HUES64 (cell line): Measurements from ENCODE around the gene DNM3.

Experiments
- H3K27ac ChIP-seq: 2 replicates; pipeline ENCODE4 v1.7.0; 2013; ENCODE audit warnings: low read depth, low read length, inconsistent platforms
- H3K27me3 ChIP-seq: 2 replicates; pipeline ENCODE4 v1.6.1; 2013; ENCODE audit warnings: mild to moderate bottlenecking, low read length; ENCODE audit not compliant: insufficient read depth
- H3K36me3 ChIP-seq: 2 replicates; pipeline ENCODE4 v1.6.1; 2013; ENCODE audit warnings: mild to moderate bottlenecking, low read length; ENCODE audit not compliant: insufficient read depth
- H3K4me1 ChIP-seq: 2 replicates; pipeline ENCODE4 v1.6.1; 2013; ENCODE audit warnings: mild to moderate bottlenecking, low read length, moderate library complexity; ENCODE audit not compliant: insufficient read depth
- H3K4me3 ChIP-seq: 2 replicates; pipeline ENCODE4 v1.5.1; 2013; ENCODE audit warnings: mild to moderate bottlenecking, low read length, moderate library complexity
- H3K9ac ChIP-seq: 2 replicates; pipeline ENCODE4 v1.6.1; 2013; ENCODE audit warnings: mild to moderate bottlenecking, low read depth, low read length
- H3K9me3 ChIP-seq: 2 replicates; pipeline ENCODE4 v1.6.1; 2013; ENCODE audit warnings: low read depth, low read length; ENCODE audit not compliant: insufficient read depth
- WGBS: fragments of 150-250, 120-280 bp; methylation state at CpG from one replicate; pipeline ENCODE4 v1.1.7; 2013; ENCODE audit warnings: missing lambda C conversion rate; 5-methylcytosine and 5-hydroxymethylcytosine counted together

Gene DNM3

DNA sequence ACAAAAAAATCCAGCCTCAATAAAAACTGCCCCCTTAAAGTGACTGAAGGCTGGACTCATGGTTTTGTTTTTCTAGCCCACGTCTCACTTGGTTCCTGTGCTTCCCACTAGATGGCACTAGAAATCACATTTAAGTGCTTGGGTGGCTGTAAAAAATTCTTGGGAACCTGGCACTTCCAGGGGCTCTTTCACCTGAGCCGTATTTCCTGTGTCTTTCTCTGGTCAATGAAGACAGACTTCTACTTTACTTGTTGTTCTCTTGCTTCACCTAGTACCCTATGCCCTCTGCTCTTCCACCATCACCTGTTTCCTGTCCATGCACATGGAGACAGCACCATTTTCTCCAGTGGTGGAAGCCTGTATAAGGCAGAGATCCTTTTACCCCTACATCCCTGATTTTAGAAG is 39.8 kb upstream of the DNM3 start:
- Histone ChIP-seq H3K4me3 (no peak overlapping the region), H3K9ac (no peak overlapping the region), H3K9me3 (no peaks in the 10 kb centered on the region), H3K36me3 (peaks cover 17% of the 10 kb centered on the region), H3K27me3 (no peaks in the 10 kb centered on the region), H3K27ac (no peak overlapping the region), H3K4me1 (peaks cover 11% of the 10 kb centered on the region; the same call in 1 of the 2 replicates)
- WGBS: 12% methylated on average over 2 of the region's 2 CpGs

DNA sequence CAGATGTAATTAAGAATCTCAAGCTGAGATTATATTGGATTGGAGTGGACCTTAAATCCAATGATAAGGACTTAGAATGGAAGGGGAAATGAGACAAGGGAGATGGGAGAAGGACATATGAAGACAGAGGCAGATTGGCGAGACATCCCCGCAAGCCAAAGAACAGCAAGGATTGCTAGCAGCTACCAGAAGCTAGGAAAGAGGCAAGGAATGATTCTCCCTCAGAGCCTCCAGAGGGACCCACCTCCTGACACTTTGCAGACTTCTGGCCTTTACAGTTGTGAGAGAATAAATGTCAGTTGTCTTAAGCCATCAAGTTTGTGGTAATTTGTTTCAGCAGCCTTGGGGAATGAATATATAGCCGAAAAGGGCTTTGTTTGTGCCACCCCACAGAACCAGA is 39.1 kb upstream of the DNM3 start:
- WGBS: 86% methylated on average over 3 of the region's 3 CpGs

DNA sequence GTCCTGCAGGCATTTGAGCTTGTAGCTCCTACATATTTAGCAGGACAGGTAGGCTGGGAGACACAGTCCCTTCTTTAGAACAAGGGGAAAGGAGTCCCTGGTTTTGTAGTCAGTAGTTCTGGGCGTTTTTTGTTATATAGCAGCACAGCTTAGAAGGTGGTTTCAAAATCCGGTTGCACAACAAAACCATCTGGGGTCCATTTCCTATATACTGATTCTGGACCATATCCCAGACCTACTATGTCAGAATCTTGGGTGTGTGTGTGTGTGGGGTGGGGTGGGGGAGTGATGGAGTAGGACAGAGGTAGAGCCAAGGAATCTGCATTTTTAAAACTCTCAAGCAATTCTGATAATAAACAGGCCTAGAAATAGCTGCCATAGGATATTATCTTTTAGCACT is 38.3 kb upstream of the DNM3 start:
- Histone ChIP-seq H3K9ac (no peak overlapping the region), H3K27me3 (no peaks in the 10 kb centered on the region), H3K9me3 (no peaks in the 10 kb centered on the region), H3K4me1 (peaks cover 11% of the 10 kb centered on the region; the same call in 1 of the 2 replicates), H3K27ac (no peak overlapping the region), H3K4me3 (no peak overlapping the region), H3K36me3 (peaks cover 2% of the 10 kb centered on the region; the same call in 1 of the 2 replicates)
- 92% methylated on average over 2 of the region's 2 CpGs for WGBS

More for the DNA sequence above, 39.1 kb upstream of the DNM3 start:
- Histone ChIP-seq H3K27ac (no peak overlapping the region), H3K27me3 (no peaks in the 10 kb centered on the region), H3K4me3 (no peak overlapping the region), H3K9ac (no peak overlapping the region), H3K36me3 (peaks cover 10% of the 10 kb centered on the region), H3K4me1 (peaks cover 11% of the 10 kb centered on the region; the same call in 1 of the 2 replicates), H3K9me3 (no peaks in the 10 kb centered on the region)

DNA sequence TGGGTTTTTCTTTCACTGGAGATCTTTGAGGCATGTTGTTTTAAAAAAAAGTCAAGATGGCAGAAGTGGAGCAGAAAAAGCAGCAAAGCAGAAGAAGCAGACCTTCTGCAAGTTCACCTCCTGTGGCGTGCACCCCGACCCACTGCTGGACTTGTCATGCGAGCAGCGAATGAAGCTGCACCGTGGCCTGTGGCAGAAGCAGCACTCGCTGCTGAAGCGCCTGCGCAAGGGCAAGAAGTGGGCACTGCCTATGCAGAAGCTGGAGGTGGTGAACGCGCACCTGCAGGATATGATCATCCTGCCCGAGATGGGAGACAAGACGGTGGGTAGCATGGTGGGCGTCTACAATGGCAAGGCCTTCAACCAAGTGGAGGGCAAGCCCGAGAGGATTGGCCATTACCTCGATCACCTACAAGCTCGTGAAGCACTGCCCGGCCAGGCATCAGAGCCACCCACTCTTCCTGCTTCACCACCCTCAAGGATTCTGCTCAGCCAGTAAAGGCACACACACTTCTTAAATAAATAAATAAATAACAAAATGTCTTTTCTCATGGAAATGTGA is 37.8 kb upstream of the DNM3 start:
- Histone ChIP-seq H3K9me3 (no peaks in the 10 kb centered on the region), H3K36me3 (no peaks in the 10 kb centered on the region), H3K27ac (no peak overlapping the region), H3K4me3 (no peak overlapping the region), H3K4me1 (peaks cover 11% of the 10 kb centered on the region; the same call in 1 of the 2 replicates), H3K27me3 (no peaks in the 10 kb centered on the region), H3K9ac (no peak overlapping the region)
- 95% methylated on average over 17 of the region's 17 CpGs for WGBS

DNA sequence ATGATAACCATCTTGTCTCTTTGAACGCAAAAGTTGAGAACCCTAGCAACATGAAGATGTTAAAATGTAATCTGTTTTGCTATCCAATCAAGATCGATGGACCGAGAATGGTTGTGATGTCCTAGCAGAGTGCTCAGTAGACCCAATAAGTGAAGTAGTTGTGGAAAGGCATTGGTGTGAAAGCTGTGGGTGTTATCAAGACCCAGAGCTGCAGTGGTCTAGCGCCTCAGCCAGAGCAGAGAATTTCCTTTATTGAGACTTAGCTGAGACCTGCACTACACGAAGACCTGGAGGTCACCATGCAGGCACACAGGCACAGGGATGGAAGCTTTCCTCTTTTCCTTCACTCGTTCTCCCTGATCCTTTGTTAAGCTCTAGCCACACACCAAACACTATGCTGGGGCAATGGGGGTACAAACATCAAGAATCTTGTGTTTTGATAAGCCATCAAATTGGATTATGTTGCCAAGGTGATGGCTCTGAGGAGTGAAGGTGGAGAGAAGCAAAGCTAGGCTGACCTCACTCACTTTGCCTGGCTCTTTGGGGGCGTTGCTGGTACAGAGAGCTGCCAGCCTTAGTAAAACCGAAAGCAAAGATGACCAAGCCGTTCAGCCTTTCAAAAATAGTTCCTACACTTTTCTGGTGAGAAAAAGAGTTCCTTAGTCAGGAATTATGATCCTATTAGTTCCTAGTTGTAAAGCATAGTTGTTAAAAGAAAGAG is 35.7 kb upstream of the DNM3 start:
- H3K4me3 ChIP-seq: no peak overlapping the region
- 93% methylated on average over 8 of the region's 9 CpGs for WGBS
- no peak overlapping the region for H3K27ac ChIP-seq
- H3K9ac ChIP-seq: no peak overlapping the region
- H3K36me3 ChIP-seq: no peaks in the 10 kb centered on the region
- H3K4me1 ChIP-seq: peaks cover 11% of the 10 kb centered on the region; the same call in 1 of the 2 replicates
- H3K27me3 ChIP-seq: no peaks in the 10 kb centered on the region
- H3K9me3 ChIP-seq: no peaks in the 10 kb centered on the region

DNA sequence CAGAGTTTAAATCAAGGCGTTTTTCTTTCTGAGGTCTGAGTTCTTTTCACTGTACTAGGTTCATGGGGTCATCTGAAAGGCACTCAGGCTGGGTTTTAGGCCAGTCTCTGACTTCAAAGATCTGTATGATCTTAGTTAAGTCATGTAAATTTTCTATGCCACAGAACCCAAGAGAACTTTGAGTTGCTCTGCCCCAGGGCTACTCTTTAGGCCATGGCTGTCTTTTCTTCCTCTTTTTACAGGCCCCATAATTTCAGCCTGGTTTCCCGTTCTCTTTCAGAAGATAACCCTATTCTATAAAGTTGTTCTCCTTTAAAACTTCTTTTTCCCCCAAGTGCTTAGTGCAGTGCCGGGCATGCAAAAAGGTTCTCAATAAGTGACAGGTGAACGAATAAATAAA is 33.7 kb upstream of the DNM3 start:
- Histone ChIP-seq H3K27me3 (no peaks in the 10 kb centered on the region), H3K9ac (no peak overlapping the region), H3K4me3 (no peak overlapping the region), H3K4me1 (peaks cover under 1% of the 10 kb centered on the region; the same call in 1 of the 2 replicates), H3K36me3 (no peaks in the 10 kb centered on the region), H3K27ac (no peak overlapping the region), H3K9me3 (no peaks in the 10 kb centered on the region)
- 86% methylated on average over 4 of the region's 4 CpGs for WGBS

DNA sequence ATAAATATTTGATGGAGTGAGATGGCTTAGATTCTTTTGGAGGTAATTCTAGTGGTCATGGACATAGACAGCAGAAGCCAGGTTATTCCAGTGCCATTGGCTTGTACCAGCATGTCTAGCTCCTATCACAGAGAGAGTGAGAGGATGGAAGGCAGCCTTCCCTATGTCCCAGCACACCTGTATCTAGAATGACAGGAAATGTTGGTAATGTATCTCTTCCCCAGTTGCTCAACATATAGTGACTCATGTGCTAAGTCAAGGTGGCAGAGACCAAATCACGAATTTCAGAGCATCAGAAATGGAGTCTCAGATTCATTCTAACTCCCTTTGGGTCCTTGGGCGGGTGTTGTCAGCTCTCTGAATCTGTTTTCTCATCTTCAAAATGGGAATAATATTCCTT is 31.5 kb upstream of the DNM3 start:
- no peaks in the 10 kb centered on the region for H3K4me1 ChIP-seq
- H3K9ac ChIP-seq: no peak overlapping the region
- WGBS: 80% methylated on average over 2 of the region's 2 CpGs
- no peak overlapping the region for H3K27ac ChIP-seq
- no peak overlapping the region for H3K4me3 ChIP-seq
- no peaks in the 10 kb centered on the region for H3K36me3 ChIP-seq
- no peaks in the 10 kb centered on the region for H3K9me3 ChIP-seq
- no peaks in the 10 kb centered on the region for H3K27me3 ChIP-seq

DNA sequence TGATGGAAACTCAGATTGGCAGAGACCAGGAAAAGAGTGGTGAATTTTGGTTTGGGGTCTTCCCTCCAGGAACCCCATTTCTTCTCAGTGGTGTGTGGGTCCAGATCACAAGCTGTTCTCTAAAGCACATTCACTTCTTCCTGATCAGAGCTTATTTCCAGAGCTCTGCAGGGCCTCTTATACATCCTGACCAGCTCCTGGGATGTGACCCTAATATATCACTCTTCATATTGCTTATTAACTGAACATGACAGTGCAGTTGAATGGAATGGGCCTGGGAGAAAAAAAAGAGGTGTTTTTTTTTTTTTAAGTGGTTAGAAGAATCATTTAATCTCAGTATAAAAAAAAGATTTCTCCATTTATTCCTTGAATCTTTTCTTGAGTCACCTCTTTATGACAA is 29.6 kb upstream of the DNM3 start:
- H3K27ac ChIP-seq: no peak overlapping the region
- H3K4me1 ChIP-seq: 0 out of 2 replicates have a peak, but pooled peaks cover 5% of the 10 kb centered on the region
- H3K27me3 ChIP-seq: no peaks in the 10 kb centered on the region
- H3K9ac ChIP-seq: no peak overlapping the region
- no peaks in the 10 kb centered on the region for H3K36me3 ChIP-seq
- H3K4me3 ChIP-seq: no peak overlapping the region
- H3K9me3 ChIP-seq: no peaks in the 10 kb centered on the region

DNA sequence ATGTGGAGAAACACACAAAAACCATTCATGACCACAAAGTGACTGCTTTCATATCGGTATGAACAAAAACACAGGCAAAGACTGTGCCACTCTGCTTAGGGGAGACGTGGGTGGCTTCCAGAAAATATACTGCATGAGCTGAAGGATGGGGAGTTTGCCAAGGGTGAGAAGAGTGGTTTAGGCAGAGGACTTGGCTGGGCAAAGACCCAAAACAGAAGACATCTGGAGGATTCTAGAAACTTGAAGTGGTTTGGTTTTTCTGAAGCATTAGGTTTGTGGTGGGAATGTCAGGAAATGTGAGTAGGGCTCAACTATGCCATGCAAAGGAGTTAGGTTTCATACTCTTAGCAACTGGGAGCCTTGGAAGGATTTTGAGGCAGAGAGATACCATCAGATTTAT is 26.6 kb upstream of the DNM3 start:
- no peaks in the 10 kb centered on the region for H3K36me3 ChIP-seq
- no peaks in the 10 kb centered on the region for H3K9me3 ChIP-seq
- WGBS: 91% methylated on average over 2 of the region's 2 CpGs
- peaks cover 18% of the 10 kb centered on the region for H3K4me1 ChIP-seq
- no peaks in the 10 kb centered on the region for H3K27me3 ChIP-seq
- H3K9ac ChIP-seq: no peak overlapping the region
- H3K4me3 ChIP-seq: no peak overlapping the region
- no peak overlapping the region for H3K27ac ChIP-seq

DNA sequence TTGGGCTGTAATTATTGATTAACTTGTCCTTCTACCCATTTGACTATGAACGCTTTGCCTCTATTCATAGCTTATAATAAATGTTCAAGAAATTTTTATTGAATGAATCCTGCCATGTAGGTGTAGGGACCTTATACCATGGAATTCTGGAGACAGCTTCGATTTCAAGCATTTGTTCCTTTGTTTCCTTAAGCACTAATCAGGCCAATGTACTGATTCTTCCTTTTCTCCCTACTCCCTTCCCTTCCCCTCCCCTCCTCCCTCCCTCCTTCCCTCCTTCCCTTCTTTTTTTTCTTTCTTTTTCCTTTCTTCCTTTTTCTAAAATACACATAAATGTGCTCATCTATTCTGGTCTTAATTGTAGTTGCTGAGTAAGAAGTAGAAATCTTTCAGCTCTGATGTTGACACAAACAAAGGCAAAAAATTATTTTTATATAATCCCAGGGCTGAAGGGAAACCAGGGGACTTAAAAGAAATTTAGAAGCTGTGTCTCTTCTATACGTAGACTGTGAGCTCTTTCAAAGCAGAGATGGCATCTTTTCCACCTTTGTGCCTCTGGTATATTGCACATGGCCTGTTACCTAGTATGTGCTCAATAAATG is 24.9 kb upstream of the DNM3 start:
- Histone ChIP-seq H3K9me3 (no peaks in the 10 kb centered on the region), H3K9ac (no peak overlapping the region), H3K27ac (no peak overlapping the region), H3K4me3 (no peak overlapping the region), H3K4me1 (peaks cover 18% of the 10 kb centered on the region), H3K27me3 (no peaks in the 10 kb centered on the region), H3K36me3 (no peaks in the 10 kb centered on the region)
- WGBS: 83% methylated on average over 2 of the region's 3 CpGs

DNA sequence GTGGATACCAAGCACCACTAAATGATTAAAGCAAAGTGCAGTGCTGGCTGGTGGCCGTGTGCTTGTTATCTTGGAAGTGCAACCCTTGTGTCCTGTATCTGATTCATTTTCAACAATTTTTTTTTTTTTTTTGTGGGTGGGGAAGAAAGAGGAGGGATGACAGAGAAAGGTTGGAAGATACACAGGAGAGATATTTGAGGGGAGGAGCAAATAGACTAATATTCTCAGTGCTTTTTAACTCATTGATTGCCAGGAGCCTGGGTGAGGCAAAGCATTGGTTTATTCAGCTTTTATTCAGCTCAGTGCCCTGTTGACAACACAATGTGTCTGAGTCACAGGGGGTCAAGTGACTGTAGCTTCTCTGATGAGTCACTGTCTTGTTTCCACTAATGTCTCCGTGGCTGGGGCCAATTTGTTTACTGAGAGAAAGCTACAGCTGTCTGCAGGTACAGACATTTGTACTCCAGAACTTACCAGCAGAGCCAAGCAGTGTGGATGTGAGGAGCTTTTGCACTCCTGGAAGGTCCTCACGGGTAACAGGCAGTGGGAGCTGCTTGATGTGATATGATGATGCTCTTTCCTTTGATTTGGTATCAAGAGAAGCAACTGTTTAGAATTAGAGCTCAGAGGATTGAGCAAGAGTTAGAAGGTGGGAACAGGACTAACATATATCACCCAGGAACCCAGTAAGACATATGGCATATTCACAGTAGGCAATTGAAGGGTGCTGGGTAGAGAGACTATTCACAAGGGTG is 23.6 kb upstream of the DNM3 start:
- Histone ChIP-seq H3K9ac (no peak overlapping the region), H3K9me3 (no peaks in the 10 kb centered on the region), H3K4me3 (no peak overlapping the region), H3K27me3 (no peaks in the 10 kb centered on the region), H3K36me3 (no peaks in the 10 kb centered on the region), H3K27ac (peak overlapping the region; percentile 37; the same call in 1 of the 2 replicates), H3K4me1 (peaks cover 18% of the 10 kb centered on the region)
- 16% methylated on average over 3 of the region's 3 CpGs for WGBS
